NOMO-1 treated with DMSO at 0.1 percent for 48 hours (cell line): ENCODE data around the gene SVIL.
"Not testable (repeated sequence)": the region's sequence is repeated elsewhere in the genome, so short reads cannot be mapped to it uniquely, and the experiment has no call there.

Source experiments
- DNase-seq: peaks from one replicate; lab custom pipeline; 2025; ENCODE audit not compliant: unreplicated experiment; lab: John Stamatoyannopoulos, UW

The SVIL gene

DNA sequence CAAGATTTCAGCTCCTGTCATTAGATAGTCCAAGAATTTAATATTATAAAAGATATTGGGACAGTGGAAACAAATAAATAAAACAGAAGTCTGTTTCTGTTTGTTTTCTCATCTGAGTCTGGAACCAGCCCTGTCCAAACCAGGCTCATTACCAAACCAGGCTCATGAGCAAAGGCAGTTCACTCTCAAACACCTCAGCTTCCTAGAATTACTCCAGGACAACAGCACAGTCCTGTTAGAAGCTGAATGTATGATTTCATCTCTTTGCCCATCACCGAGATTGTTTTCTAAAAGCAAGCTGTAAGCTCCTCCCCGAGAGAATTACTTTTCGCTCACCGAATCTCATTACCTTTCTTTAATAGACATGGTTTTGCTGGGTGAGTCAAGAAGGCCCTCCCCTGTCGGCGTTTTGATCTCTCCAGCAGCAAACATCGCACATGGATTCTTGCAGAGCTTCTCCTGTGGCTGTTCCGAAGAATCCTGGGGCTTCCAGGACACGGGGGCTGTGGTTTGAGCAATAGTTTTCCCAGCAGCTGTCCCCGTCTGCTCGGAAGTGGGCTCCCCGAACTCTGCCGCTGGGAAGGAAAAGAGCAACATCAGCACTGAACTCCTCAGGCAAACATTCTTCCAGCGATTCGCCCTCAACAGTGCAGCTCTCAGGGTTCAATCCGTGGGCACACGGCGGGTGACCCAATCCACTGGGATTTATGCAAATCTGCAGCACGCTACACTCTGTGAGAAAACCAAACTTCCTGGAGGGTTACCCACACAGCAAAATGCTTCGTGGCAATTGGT, 112.5 kb downstream of the SVIL start:
- DNase-seq: no peak

DNA sequence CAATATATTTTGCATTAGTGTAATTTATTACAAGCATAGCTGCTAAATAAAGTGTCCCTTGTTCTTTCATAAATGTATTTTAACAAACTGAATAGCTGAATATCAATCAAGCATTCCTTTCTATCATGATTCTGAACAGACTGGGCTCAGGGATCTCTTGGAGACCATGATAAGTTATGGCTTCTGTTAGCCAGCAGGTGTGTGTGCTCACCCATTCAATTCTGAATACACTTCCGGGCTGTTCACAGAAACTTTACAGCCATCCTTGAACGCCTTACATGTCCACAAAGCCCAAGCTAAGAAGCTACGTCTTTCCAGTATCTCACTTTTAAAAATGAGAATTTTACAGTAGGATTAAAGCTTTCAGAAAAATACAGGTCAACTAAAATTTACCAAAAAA, 115.1 kb downstream of the SVIL start:
- DNase-seq: no peak

DNA sequence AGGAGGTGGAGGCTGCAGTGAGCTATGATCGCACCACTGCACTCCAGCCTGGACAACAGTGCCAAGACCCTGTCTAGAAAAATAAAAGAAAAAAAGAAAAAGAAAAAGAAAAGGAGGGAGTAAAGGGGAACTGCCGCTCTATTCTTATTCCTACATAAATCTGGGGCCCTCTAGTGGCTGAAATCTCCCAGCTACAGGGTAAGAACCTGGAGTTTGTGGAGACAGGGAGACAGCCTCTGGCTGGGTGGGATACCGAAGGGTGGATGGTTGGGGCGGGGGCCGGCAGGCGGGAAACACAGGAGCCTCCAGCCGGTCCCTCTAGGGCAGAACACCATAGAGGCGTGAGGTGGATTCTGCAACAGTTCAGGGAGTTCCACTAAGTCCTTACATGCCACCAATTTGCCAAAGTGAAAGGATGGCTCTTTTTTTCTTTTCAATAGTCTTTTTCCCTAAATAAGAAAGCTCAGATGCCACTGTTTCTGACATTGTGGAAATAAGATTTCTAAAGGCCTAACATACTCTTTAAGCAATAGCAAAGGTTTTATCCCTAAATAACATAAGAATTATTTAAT, 117.3 kb downstream of the SVIL start:
- DNase-seq: peak; percentile 5

DNA sequence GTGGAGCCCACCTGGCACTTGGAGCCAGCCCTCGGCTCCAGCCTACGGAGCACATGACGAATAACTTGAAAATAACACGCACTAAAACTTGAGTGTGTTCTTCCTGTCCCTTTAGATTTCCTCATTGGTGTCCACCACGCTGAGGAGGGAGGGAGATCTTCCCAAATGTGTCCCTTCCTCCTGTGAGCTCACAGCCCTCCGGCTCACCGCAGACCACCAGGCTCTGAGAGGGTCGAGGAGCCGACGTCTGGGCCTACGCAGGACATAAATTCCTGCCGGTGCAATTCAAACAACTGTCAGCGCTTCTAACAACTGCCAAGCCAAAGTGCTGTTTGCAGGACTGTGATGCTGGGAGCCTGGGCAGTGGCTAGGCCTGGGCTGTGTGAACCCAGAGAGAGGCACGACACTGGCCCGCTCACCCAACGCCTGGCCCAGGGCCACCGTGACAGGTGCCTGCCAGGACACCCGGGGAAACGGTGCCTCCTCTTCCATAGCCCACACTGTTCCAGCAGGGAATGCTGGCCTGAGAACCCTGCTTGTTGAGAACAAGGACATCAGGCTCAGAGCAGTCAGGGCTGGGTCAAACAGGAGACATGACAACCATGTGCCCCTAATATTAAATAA, 118.3 kb downstream of the SVIL start:
- DNase-seq: not testable (repeated sequence)

DNA sequence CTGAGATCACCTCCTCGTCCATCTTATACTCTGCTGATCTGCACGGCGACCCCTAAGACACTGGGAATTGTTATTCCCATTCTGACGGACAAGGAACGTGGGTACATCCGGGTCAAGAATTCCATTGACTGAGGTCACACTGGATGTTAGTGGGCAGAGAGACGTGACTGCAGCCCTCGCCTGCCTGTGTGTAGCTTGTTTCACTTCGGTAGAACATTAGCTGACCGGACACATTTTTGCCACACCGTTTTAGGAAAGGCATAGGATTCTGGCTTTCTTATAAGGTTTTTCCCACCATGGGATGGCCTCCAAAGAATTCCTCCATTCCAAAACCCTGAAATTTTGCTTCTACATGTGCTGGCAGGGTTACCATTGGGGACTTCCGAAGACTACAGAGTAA, 118.9 kb downstream of the SVIL start:
- DNase-seq: not testable (repeated sequence)

DNA sequence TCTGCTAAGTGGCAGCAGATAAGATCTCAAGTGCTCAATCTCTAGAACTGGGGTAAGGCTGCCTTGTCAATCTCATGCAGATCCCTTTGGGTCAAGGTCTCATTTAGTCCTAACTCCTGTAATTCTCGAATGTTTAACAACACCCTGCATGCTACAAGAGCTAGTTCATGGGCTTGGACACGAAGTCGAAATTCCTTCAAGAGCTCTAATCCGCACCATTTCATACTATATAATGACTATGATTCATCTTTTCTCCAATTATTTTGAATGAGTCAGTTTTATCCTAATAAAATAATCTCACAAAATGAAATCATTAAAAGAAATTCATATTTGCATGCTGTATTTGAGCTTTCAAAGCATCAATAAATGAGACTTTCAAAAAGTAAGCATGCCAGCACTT, 119.7 kb downstream of the SVIL start:
- not testable (repeated sequence) for DNase-seq

DNA sequence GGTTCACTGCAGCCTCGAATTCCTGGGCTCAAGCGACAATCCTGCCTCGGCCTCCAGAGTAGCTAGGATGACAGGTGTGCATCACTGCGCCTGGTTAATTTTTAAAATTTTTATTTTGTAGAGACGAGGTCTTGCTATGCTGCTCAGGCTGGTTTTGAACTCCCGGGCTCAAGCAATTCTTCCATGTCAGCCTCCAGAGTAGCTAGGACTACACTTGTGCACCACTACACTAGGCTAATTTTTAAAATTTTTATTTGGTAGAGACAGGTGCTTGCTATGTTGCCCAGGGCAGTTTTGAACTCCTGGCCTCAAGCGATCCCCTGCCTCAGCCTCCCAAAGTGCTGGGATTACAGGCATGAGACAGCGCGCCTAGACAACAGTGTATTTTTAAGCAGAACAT, 120.5 kb downstream of the SVIL start:
- DNase-seq: no peak

DNA sequence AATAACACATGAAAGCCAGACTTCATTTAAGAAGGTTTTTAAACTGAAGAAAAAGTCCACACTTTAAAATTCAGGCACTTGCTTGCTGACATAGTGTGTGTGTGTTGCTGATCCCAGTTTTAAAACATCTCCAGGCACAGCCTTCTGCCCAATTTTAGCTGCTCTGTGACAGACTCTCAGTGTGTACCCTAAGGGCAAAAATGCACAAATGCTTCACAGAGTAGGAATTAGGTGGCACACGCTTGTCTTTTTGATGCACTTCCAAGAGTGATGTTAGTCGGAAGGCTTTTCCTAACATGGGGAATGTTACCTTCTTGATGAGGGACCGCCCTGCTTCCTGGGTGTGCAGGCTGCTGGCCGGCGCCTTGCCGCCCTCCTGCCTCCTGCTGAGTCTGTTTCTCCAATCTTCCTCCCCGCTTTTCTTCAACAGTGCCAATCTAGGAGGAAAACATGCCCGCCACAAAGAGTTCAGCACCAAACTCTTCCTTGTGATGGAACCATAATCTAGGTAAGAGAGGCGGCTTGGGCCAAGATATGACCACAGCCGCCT, 122.3 kb downstream of the SVIL start:
- no peak for DNase-seq

DNA sequence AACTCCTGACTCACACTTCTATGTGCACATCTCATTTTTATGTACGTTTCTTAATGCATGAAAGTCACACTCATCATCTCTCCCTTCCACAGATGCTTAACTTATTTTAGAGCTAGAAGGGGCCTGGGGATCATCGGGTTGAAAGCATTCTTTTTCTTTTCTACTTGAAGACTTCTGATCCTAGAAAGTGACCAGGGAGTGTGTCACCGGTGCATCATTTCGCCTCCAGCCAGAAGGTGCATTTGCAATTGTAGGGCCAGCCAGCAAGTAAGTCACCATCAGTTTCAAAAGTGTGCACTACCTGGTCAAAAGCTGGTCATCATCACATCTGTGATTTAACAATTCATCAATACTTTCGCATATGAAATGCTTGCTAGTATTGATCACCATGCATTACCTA, 123.0 kb downstream of the SVIL start:
- DNase-seq: not testable (repeated sequence)

DNA sequence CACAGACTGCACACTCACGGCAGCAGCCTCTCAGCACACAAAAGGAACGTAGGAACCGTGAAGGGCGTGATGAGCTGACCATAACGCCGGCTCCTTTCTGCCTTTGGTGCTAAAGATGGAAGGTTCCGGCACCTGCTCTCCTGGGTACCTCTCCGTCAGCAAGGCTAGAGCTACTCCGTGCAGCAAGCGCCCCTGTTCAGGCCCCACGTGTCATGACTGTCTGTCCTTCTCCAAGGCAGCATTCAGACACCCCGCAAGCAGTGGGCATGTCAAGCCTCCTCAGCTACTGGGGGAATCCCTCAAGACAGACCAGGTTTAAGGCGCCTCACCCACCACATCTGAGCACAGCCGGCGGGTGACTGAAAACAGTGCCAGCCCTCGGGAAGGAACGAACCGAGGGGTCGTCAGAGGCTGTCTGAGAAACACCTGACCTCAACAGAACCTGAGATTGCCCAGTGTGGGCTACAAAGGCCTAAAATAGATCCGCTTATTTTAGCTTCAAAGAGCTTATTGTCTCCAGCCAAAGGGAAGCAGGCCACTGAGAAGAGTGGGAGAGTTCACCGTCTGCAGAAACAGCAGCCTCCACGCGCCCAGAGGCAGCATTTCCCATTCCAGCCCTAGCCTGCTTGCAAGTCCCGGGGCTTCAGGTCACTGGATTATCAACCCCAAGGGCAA, 124.2 kb downstream of the SVIL start:
- DNase-seq: not testable (repeated sequence)

DNA sequence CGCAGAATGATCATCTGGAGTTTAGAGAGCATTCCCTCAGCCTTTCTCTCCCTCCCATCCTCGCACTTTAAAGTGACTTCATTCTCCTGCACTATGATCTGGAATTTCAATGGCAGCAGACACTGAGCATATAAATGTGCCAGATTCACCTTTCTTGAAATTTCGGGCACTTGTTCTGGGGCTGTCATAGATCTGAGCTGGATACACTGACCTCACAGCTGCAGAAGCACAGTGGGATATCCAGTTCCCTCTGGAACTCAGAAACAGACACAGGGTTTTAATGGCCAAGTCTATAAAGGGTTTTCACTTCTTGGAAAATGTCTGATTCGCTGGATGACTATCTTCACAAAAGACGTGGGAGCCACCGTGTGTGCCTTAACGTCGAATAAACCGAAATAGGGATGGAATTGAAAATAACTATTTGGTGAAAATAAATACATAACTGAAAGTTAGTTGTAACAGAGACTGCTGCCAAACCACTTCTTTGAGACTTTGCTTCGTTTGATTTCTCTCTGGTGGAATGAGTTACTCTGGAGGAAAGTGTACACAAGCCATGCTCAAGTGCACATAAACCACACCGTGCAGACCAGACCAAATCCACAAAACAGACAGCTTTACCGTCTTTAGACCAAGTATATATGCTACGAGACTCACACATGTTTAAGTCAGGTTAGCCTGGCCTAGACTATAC, 126.1 kb downstream of the SVIL start:
- no peak for DNase-seq

DNA sequence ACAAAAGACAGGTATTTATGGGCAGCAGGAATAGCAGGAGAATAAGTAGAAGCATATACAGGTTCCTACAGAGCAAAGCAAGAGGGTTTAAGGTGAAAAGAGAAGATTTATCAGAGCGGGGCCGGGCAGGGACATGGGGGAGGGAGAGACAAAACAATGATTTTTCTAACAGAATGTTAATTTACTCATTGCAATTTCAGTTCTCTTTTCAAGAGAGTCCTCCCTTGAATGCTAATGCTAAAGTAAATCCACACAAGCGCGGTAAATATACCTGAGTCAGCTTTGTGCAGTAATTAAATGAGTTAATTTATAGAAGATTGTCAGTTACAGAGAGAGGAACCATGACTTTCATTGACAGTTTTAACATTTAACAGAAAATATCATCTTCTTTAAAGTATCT, 127.0 kb downstream of the SVIL start:
- DNase-seq: not testable (repeated sequence)

DNA sequence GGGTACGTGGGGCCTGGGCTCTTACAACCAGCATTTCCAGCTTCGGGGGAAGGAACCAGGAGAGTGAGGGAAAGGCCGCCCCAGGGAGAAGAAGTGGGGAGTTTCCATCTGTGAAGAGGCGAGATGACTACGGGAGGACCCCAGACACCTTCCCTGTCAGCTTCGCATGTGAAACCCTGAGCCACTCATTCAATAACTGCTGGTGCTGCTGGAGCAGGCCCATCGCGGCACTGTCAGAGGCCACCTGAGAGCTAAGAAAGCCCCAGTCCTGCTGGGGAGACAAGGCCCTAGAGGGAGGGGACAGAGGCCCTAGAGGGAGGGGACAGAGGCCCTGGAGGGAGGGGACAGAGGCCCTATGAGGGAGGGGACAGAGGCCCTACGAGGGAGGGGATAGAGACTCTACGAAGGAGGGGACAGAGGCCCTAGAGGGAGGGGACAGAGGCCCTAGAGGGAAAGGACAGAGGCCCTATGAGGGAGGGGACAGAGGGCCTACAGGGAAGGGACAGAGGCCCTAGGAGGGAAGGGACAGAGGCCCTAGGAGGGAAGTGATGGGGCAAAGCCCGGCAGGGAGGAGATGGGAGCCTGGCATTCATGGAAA, 128.3 kb downstream of the SVIL start:
- DNase-seq: not testable (repeated sequence)

DNA sequence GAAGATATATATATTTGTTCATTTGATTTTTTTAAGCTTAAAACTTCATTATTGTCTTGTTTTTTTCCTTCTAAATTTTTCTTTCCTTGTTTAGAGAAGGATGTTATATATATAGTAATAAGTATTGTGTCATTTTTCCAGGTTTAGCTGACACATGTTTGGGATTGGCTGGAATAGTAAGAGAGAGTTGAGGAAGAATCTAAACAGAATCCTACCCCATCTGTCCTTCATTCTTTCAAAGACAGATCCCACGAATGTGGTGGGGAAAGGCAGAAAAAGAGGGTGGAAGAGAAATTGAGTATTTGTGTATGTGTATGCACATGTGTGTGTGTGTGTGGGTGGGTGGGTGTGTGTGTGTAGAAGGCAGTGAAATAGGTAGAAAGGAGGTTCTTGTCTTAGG, 132.4 kb downstream of the SVIL start:
- DNase-seq: no peak

DNA sequence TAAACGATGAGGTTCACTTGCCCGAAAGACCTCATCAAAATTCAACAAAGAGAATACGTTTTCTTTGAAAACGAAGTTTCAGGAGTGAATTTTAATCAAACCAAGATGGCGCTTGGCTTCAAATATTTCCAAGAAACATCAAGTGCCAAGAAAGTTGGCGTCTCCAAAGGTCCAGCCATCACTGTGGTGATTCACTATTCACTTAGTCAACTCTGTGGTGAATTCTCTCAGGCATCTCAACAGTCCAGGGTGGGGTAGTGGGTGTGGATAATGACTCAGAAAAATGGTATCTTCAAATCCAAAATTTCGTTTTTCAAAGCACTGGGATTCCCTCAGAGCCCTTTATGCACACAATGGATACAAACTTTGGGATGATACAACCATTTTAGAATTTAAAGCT, 133.1 kb downstream of the SVIL start:
- no peak for DNase-seq

DNA sequence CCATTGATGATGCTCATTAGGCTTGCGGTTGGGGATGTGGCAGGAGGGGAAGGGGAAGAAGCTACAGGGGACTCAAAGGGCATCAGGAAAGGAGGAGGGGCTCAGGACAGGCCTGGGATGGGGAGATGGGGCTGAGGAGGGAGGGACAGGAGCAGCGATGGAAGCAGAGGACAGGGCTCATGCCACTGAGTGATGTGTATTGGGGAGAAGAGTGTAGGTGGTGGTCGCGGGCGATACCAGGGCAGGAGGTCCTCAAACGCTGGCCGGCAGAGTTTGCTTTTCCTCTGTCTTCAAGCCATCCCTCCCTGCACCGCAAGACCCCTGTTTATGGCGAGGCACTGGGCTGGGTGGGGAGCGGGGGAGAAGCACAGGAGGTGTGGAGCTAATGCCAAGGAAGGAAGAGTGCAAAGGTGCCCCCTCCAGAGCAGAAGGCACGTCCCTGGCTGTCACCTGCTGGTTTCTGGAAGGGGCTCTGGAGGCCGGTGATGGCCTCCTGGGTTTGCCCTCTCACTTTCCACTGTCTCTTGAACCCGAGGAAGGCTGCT, 134.7 kb downstream of the SVIL start:
- DNase-seq: no peak

DNA sequence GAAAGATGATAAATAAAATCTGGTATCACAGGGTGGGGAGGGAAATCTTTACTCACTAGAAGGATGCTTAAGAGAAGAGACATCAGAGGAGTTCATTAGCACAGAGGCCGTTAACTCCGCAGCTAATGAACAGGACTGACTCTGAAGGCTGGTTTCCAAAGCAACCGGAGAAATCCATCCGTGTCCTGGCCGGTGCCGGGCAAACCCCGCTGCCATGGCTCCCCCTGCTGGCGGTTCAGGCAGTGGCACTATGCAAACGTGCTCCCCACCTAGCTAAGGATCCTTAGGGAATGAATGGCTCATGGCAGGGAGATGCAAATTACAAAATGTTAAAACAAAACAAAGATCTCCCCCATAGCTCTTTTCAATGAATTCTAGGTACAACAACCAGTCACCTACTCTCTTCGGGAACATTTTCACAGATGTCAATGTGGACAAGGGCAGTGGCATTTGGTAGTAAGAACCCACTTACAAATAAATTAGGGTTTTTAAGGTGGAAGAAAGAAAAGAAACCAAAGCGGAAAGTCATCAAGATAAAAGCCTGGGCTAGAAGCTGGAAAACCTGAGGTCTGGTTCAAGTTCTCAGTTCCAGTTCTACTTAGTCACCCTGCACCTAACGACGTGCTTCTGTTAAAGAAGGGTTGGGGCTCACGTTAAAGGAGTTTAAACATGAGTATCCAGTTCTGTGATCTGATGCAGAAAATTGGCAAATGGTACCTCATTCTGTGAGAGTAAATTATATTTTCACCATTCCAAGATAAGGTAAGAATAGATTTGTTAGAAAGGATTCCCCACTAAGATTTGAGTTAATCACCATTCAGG, 138.2 kb downstream of the SVIL start:
- DNase-seq: peak; percentile 6

DNA sequence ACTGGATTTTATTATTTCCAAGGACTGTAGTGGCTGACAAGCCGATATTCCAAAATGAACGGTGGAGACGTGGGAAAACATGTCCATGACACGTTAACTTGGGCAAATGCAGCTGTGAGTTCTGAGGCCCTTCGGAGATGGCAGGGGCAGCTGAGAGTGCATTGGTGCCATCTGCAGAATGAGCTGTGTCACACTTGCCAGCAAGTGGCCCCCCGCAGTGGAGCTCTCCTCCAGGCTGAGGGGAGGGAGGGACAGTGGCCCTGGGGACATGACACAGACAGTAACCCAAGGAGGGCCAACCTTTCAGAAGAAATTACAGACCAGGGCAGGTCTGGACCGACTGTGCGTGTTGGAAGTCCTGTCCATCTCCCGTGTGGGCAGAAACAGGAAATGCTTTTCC, 139.4 kb downstream of the SVIL start:
- no peak for DNase-seq

DNA sequence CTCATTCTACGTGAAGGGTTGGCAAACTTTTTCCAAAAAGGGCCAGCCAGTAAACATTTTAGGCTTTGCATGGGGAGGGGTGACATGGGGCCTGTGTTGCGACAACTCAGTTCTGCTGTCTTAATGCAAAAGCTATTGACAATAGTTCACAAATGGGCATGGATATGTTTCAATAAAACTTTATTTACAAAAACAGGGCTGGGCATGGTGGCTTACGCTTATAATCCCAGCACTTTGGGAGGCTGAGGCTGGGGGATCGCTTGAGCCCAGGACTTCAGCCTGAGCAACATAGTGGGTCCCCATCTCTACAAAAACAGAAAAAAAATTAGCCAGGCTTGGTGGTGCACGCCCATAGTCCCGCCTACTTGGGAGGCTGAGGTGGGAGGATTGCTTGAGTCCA, 141.1 kb downstream of the SVIL start:
- no peak for DNase-seq
